T-helper 2 cell (primary cell): ENCODE data around the gene NDUFV2.
"Not testable (repeated sequence)": the region's sequence is repeated elsewhere in the genome, so short reads cannot be mapped to it uniquely, and the experiment has no call there.

Experiments used
- DNase-seq, 5 experiments: peaks; one replicate each; pipeline versions ENCODE4 v3.0.0 to v3.0.0-alpha.2; 2012 to 2022
- total RNA-seq, 2 donors: gene quantifications; one replicate each; lab custom pipeline; 2026; lab: John Stamatoyannopoulos, UW

The NDUFV2 gene
- 68.1 to 83.2 reads per million in 2 donors for total RNA-seq

DNA sequence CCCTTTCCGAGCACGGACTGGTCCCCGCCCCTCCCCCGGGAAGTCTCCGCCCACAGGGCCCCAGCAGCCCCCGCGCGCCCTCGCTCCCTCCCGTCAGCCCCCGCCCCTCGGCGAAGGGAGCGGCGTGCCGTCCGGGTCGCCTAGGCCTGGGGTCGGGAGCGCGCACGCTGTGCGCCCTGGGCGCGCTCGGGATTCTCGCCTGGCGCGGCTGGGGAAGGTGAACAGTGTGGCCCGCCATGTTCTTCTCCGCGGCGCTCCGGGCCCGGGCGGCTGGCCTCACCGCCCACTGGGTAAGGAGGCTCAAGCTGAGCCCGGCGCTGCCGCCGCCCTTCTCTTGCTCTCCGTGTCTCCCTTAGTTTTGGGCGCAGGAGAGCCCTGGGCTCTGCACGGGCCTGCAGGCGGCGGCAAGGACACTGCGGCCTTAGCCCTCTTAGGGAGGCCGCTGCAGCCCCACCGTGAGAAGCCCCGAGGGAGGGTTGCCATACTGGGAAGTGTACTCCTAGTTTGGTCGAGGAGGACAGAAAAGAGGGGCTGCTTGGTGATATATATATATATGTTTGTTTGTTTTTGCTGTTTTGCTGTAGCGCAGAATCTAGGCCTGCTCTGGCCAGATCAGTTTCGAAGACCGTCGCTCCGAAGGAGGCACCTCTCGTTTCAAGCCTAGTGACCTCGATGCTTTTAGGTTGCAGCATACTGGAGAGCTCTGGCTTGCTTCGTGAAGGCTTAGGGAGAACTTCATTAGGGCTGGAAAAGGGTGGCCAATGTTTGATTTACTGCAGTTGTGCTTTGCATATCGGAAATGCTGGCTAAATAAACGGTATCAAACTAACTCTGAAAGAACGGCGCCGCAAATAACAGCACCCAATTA lies at the start of gene NDUFV2:
Gene NDUFV2, plus strand, starts transcription at position 192 of the 868 bp plus-strand sequence. Its CDS starts 45 bp downstream, at position 237.
- peak; percentile 93 to 99 (median 96) for DNase-seq

DNA sequence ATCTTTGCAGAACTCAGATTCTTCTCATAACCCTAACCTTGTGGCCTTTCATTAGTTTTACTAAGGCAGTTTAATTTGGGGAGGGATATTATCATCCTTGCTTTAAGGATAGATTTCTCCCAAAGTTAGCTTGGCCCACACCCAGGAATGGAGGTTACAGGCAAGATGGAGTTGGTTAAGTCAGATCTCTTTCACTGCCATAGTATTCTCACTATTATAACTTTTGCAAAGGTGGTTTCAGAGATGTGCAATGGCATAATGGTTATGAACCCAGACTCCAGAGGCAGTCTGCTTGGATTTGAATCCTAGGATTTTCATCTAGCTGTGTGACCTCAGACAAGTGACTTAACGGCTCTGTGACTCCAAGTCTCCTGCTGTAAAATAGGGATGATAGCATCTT lies 48.7 kb upstream of the NDUFV2 start:
- no peak for DNase-seq

DNA sequence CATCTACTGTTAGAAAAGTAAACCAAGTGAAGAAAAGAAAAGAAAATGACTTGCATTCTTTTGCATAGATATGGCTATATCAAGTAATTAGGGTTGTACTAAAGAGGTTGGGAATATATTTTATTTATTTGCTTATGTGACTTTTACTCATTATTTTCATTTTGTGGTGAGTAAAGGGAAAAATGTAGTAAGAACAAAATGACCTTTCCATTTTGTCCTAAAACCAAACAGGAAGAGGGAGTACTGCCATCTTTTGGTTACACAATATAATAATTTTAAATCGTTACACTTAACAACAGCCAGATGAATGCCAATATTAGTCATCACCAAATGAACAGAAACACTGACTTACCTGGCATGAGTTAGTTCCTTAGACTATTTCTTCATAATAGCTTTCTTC lies 47.3 kb upstream of the NDUFV2 start:
- peak in 1 of 5 experiments; percentile 24 for DNase-seq

DNA sequence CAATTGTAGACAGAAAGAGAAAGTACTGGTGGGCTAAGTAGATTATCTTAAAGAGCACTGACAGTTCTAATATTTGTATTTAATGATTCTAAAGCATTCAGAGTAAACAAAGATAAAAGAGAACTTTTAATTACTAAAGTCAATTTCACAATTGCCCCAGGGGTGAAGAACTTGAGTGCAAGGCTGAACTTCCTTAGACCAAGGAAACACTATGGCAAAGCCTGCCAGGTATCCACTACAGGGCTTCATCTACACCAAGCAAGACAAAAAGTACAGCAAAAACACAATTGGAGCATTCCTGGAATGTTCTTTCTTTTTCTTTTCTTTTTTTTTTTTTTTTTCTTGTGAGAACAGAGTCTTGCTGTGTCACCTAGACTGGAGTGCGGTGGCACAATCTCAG lies 46.9 kb upstream of the NDUFV2 start:
- no peak for DNase-seq

DNA sequence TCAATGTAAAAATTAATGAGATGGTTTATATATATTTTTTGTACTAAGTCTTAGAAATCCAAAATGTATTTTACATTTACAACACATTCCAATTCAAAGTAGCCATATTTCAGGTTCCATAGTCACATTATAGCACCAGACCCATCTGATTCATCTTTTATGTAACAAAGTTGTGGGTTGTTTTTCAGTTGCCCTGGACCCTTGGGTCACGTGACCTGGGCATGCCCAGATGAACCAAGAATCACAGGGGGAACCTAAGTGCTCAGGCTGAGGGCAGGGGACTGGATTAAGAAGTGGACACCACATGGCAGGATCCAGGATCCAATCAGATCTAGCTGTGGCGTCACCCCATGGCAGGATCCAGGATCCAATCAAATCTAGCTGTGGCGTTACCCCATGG lies 44.9 kb upstream of the NDUFV2 start:
- DNase-seq: no peak

DNA sequence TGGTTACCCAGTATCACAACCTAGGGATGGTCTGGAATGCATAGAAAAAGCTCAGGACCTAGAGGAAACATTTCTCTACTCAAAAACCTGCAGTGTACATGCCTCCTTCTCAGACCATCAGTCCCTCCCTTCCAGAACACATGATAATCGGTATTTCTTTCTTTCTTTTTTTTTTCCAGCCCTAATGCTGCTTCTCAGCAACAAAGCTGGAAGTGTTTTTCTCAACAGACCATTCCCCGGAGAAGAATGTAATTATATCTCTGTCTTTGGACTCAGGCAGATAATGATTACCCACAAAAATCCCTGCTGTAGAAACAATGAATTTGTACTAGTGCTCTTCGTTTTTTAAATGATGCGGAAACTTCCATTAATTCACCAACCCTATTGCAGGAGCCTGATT lies 44.1 kb upstream of the NDUFV2 start:
- no peak for DNase-seq

DNA sequence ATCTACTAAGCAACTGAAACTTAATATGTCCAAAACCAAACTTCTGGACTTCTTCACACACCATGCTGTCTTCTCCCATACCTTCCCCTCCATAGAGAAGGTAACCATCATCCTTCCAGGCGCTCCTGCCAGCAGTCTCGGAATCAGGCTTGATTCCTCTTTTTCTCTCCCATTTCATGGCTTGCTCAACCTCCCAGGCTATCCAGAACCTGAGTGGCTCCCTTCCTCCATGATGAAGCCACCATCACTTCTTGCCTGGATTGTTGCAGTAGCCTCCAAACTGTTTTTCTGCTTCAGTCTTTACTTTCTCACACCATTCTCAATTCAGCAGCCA lies 40.1 kb upstream of the NDUFV2 start:
- DNase-seq: no peak

DNA sequence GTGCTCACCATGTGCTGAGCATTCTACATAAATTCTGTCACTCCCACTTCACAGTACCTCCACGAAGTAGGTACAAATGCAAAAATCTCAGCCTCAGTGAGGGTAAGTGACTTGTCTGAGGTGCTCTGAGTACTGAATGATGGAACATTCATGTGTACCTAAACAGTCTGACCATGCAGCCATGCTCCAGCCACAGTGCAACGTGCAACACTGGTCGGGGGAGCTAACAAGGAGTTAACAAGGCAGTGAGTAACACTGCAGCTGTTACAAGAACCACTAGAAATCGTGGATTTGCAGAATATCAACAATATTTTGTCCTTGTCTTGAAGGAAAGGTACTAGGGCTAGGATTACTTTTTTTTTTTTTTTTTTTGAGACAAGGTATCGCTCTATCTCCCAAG lies 36.6 kb upstream of the NDUFV2 start:
- DNase-seq: no peak

DNA sequence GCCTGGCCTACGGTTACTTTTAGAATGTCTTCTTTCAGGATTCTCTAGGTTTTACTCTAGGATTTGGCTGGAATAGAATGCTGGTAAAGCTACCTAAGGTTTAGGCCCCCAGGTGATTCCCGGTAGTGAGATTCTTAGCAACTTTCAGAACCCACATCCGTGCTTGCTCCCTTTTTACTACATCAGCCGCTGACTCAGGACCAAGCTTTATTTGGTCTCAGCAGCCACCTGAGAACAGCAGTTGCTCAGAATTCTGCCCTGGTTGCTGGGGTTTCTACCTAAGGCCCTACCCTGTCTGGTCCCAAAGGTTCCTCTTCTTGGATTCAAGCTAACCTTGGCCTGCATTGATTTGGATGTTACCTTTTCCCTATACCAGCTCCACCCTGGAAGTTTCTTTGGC lies 36.1 kb upstream of the NDUFV2 start:
- DNase-seq: peak in 1 of 5 experiments; percentile 25

DNA sequence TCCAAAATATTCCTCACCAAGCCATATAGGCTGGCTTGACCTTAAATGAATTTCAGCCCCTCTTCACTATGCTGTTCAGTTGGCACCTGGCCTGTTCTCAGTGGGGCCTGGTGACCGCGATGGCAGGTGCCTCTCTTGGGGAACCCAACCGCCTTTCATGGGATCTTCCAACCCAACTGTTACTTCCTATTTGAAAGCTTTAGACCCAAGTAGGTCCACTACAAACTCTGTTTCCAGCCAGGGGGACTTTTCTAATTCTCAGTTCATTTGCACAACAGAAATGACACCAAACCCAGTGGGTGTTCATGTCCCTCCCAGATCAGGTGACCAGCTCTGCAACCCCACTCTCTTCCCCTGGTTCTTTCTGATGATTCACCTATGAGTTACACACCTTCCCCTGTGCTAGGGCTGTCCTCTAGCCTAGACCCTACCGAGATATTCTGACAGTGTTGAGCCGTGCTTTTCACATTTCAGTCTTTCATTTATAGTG lies 35.6 kb upstream of the NDUFV2 start:
- no peak for DNase-seq

DNA sequence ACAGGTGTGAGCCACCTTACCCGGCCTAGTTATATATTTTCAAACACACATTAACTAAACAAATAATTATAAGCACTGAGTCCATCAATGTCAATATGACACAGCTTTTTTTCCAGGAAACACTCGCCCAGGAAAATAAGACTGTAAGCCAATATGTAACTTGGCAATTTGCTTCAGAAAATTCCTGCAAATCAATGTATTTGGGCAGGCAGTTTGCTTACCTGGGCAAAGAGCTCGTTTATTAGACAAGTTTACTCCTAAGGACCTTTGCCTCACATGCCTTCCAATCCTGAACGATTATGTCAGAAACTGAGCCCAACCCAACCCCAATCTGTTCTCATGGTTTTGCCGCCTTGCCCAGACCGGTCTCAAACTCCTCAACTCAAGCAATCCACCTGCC lies 34.7 kb upstream of the NDUFV2 start:
- DNase-seq: no peak

DNA sequence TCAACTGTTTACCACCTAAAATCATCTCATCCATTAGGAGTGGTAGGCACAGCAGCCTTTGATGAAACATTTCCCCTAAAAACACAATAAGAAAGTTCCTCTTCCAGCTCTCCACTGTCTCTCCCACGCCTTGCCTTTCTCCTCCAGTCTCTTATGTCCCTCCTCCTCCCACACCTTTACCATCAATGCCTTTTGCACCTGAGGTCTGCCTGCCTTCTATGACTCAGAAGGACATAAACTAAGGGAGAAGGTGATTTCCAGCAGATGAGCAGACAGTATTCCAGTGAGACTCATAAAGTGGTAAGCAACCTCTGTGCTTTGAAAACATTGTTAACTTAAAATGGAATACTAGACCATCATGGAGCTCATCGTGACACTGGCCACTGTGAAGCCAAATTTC lies 34.2 kb upstream of the NDUFV2 start:
- no peak for DNase-seq

DNA sequence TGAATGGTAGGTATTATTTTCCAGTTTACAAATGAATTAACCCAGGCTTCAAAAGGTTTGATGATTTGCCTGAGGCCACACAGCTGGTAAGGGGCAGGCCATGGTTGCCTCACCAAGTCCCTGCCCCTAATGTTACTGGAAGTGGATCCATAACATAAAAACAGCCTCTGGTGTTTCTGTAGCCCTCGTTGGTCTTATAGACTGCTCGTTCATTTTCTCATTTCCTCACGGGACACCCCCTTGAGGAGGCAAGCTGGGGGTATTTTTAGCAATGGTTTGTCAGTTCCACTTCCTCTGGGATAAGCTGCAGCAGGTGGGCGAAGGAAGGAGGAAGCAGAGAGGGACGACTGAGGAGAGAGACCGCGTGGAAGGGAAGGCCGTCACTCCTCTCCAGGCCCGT lies 32.9 kb upstream of the NDUFV2 start:
- DNase-seq: no peak

DNA sequence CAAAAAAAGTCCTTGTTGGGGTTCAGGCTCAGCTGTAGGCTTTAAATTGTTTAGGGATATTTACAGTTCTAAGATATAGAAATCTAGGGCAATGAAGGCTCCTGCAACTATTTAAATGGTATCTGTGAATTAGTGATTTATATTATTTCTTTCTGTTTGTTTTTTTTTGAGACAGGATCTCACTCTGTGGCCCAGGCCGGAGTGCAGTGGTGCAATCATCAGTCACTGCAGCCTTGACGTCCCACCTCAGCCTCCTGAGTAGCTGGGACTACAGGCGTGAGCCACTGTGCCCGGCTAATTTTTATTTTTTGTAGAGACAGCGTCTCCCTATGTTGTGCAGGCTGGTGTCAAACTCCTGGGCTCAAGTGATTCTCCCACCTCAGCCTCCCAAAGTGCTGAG lies 32.3 kb upstream of the NDUFV2 start:
- no peak for DNase-seq

DNA sequence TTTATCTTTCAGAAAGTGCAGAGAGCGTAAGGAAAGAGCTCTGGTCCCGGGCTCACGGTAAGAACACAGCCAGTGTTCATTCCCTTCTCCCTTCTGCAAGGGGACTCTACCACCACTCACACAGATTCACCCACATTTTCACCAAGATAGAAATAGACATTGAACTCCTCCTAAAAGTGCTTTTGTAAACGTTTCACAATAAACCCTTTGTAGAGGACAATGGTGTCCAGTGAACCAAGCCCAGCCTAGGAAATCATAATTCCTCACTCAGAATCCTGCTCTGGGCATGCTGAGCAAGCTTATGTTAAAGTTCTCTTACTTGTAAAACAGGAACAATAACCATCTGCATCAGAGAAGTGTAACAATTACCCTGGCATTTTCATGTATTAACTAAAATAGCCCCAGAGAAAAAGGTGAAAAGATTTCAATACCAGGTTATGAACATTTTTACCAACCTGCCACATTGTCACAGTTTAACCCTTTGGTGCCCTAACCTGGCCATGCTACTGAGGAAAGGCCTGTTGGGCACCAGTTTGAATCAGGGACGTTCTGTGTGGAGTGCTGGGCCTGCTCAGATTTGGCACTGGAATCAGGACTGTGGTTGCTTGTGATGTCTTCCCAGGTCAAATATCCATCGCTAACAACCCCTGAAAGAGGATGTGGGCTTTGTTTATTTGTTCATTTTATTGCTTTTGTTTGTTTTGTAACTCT lies 22.5 kb upstream of the NDUFV2 start:
- DNase-seq: no peak

DNA sequence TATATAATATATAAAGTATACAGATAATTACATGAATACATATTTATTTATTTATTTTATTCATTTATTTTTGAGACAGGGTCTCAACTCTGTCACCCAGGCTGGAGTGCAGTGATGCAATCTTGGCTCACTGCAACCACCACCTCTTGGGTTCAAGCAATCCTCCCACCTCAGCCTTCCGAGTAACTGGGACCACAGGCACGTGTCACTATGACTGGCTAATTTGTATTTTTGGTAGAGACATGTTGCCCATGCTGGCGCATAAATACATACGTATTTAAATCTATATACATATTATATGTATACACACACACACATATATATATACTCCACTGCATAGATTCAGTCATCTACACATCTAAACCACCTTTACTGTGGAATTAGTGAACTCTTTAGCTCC lies 20.6 kb upstream of the NDUFV2 start:
- peak in 1 of 5 experiments; percentile 91 for DNase-seq

DNA sequence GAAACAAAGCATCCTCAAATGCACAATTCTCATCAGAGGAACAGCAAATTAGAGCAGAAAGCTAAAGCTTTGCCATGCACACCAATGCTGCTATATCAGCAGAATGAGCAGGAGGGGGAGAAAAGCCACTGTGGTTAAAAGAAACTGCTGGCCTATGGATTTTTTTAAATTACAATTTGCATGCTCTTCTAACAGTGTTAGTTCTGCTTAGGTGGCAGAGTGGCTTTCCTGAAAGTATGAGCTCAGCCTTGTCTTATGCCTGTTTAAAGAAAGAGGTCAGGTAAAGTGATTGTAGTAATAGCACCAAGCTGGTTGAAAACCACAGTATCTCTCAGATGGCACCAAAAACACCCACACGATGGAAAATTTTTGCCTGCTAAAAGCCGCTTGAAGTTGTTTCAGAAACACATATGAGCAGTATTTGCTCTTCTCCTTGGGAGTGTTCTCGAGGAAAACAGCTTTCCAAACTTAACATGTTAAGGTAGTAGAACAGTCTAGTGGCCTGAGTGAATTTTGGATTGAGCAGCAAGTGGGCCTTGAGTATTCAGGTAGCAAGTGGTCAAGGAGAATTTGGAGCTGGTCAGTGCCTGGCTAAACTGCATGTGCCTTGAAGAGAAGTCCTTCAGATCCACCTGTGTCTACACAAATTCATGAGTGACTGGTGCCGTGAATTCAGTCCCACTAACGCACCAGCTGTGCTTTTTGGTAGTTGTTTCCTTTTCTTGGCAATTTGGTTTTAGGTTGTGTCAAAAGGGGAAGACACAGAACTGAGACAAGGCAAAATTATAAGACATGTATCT lies 19.6 kb upstream of the NDUFV2 start:
- peak in 3 of 5 experiments; percentile 17 to 95 (median 46) for DNase-seq

DNA sequence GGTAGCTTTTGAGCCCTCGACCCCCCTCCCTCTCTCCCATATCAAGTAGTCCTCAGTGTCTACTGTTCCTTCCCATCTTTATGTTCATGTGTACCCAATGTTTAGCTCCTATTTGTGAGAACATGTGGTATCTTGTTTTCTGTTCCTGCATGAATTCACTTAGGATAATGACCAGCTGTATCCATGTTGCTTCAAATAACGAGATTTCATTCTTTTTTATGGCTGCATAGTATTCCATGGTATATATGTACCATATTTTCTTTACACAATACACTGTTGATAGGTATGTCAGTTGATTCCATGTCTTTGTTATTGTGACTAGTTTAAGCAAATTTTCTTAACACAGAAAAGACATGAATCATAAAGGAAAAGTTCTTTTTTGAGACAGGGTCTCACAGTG lies 16.5 kb upstream of the NDUFV2 start:
- no peak for DNase-seq

DNA sequence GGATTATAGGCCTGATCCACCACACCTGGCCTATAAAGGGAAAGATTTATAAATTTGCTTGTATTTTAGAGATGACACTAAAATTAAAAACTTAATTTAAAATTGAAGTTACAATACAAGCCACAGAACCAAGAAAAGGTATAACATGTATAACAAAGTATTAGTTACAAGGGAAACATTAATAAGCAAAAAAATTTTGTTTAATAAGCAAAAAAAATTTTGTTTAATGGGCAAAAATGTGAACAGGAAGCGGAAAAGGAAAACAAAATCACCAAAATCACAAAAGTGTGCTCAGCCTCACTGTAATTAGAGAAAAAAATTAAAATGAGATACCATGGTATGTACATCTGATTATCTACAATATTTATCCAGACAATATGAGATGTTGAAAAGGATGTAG lies 15.9 kb upstream of the NDUFV2 start:
- no peak for DNase-seq

DNA sequence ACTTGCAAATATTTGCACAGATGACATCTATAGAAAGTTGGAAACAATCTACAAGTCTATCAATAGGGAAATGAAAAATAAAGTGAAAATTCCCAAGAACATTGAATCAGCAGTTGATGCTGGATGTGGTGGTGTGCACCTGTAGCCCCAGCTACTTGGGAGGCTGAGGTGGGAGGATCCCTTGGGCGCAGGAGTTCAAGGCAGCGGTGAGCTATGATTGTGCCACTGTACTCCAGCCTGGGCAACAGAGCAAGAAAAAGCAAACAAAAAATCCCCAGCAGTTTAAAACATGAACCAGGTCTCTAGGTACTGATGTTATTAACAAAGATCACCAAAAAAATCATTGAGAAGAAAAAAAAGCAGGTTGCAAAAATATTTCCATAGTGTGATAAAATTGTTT lies 15.4 kb upstream of the NDUFV2 start:
- DNase-seq: no peak

DNA sequence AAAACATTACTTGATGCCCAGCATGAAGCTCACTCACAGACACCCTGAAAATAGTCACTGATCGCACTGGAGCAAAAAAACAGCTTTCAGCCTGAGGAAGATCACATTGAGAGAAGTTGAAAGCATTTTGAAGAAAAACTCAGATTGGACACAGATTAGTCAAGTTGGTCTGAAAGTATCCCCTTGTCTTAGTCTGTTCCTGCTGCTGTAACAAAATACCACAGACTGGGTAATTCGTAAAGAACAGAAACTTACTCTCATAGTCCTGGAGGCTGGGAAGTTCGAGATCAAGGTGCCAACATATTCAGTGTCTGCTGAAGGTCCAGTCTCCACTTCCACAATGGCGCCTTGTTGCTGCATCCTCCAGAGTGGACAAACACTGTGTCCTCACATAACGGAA lies 14.2 kb upstream of the NDUFV2 start:
- DNase-seq: peak in 1 of 5 experiments; percentile 44

DNA sequence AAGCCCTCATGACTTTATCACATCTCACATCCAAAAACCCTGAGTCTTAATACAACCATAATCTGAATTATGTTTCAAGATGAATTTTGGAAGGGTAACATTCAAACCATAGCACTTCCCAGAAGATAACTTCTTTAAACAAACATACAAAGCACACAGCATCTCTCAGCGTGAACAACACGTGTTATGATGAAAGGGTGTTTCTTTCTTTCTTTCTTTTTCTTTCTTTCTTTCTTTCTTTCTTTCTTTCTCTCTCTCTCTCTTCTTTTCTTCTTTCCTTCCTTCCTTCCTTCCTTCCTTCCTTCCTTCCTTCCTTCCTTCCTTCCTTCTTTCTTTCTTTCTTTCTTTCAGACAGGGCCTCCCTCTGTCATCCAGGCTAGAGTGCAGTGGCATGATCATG lies 13.8 kb upstream of the NDUFV2 start:
- DNase-seq: not testable (repeated sequence)

DNA sequence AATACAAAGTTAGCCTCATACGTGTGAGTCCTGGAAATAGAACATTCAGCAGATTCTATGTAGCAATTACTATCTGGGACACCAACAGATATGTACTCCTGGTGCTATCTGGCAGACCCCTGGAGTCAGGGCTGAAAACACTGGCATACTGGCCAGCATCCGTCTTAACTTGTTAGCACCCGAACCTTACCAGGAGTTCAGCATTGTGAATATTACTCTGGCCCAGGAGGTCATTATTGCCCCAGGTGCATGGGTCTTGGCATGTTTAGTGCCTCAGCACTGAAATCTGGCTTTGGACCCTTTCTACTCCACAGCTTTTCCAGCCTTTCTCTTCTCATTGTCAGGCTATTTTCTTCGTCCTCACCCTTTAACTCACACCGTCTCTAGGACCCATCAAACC lies 11.9 kb upstream of the NDUFV2 start:
- DNase-seq: no peak
